Measurements from ENCODE around the gene TYROBP.

The TYROBP gene

DNA sequence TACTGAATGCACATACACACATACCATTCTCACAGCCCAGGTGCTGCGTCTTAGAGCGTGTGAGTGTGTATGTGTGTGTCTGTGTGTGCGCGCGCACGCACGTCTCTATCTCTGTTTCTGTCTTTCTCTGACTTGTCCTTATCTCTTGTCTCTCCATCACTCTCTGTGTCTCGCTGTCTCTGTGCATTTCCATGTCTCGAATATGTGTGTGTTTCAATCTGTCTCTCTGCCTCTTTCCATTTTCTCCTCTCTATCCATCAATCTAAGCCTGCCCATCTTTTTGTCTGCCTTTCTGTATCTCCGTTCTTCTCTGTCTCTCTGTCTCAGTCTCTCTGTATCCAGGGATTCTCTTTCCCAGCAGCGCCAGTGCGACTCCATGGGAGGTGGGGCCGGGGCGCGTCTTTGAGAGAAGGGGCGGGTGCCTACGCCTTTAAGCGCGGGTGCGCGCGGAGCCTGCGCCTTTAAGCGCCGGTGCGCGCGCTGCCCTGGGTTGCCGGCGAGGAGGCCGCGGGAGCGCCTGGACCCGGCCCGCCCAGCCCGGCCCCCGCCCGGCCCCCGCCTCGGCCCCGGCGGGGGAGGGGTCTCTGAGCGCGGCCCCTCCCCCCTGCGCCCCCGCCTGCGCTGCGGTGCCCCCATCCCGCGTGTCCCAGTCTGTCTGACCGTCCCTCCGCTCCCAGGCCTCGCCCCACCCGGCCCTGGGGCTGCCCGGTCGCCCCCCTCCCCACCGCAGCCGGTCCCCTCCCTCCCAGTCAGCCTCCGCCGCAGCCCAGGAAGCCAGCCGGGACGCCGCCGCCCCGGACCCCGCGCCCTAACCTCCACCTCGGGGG, 28.0 kb upstream of the TYROBP start, which contains the start of gene LRFN3:
Gene LRFN3, plus strand, starts transcription at position 464 of the 827 bp plus-strand sequence. CDS start 3,052 bp downstream, outside the sequence.
- no peaks in the 10 kb centered on the region for H3F3A ChIP-seq (ENCODE audit: low read depth)
- no peak for TF ChIP-seq EZH2phosphoT487 (IDR thresholded peaks at IDR 0.05; ENCODE audit: borderline replicate concordance)
- TF ChIP-seq, protein P1, sequence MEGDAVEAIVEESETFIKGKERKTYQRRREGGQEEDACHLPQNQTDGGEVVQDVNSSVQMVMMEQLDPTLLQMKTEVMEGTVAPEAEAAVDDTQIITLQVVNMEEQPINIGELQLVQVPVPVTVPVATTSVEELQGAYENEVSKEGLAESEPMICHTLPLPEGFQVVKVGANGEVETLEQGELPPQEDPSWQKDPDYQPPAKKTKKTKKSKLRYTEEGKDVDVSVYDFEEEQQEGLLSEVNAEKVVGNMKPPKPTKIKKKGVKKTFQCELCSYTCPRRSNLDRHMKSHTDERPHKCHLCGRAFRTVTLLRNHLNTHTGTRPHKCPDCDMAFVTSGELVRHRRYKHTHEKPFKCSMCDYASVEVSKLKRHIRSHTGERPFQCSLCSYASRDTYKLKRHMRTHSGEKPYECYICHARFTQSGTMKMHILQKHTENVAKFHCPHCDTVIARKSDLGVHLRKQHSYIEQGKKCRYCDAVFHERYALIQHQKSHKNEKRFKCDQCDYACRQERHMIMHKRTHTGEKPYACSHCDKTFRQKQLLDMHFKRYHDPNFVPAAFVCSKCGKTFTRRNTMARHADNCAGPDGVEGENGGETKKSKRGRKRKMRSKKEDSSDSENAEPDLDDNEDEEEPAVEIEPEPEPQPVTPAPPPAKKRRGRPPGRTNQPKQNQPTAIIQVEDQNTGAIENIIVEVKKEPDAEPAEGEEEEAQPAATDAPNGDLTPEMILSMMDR (conservative IDR thresholded peaks at IDR 0.05; ENCODE audit: low read length) = no peak
- H3K9me2 ChIP-seq (replicated peaks; ENCODE audit: low read depth, low read length) = no peaks in the 10 kb centered on the region
- H3K4me2 ChIP-seq (ENCODE audit: low read depth, low read length, poor library complexity, severe bottlenecking) = peak within 1 kb of the TSS; percentile 96
- no peaks in the 10 kb centered on the region for H3K27me3 ChIP-seq (ENCODE audit: insufficient read depth, low read length, poor library complexity, severe bottlenecking)
- peak within 1 kb of the TSS; percentile 78 for H3K4me3 ChIP-seq (ENCODE audit: low read length, poor library complexity, severe bottlenecking)
- H2AFZ ChIP-seq (ENCODE audit: low read length) = peak within 1 kb of the TSS; percentile 89
- no peaks in the 10 kb centered on the region for H3K79me2 ChIP-seq (ENCODE audit: insufficient read depth, low read length)
- no peaks in the 10 kb centered on the region for H3K9me3 ChIP-seq (ENCODE audit: insufficient read depth, low read depth, low read length)
- peaks cover 8% of the 10 kb centered on the region for H4K20me1 ChIP-seq (ENCODE audit: insufficient read depth, low read length, poor library complexity, severe bottlenecking)
- H3K36me3 ChIP-seq (ENCODE audit: insufficient read depth, low read length) = no peaks in the 10 kb centered on the region
- H3K9ac ChIP-seq (ENCODE audit: low read depth, low read length, poor library complexity, severe bottlenecking) = peak within 1 kb of the TSS; percentile 83
- H3K4me1 ChIP-seq (ENCODE audit: insufficient read depth, low read length, poor library complexity, severe bottlenecking) = peaks cover 24% of the 10 kb centered on the region

DNA sequence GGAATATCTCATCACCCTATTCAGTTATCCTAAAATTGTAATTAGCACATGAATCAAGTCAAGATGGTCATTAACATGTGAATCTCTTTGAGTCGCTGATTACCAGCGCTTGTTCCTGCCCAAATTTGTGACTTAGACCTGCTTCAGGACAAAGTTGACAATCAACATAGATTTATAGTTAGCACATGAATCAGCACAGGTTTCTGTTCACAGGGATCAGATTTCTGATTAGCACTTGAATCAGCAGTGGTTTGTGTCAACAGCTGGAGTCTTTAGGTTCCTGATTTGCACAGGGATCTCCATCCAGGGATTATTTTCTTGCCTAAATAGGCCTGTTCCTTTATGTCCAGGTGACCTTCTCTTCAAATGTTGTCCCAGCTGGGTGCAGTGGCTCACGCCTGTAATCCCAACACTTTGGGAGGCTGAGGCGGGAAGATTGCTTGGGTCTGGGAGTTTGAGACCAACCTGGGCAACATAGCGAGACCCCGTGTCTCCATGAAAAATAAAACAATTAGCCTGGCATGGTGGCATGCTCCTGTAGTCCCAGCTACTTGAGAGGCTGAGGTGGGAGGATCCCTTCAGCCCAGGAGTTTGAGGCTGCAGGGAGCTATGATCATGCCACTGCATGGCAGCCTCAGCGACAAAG, 24.3 kb upstream of the TYROBP start:
- no peaks in the 10 kb centered on the region for H3K27me3 ChIP-seq (ENCODE audit: insufficient read depth, low read length, poor library complexity, severe bottlenecking)
- H2AFZ ChIP-seq (ENCODE audit: low read length) = peak overlapping the region; percentile 77
- no peak for TF ChIP-seq EZH2phosphoT487 (IDR thresholded peaks at IDR 0.05; ENCODE audit: borderline replicate concordance)
- TF ChIP-seq, protein P1 (conservative IDR thresholded peaks at IDR 0.05; ENCODE audit: low read length) = no peak
- peaks cover 7% of the 10 kb centered on the region; the same call in 1 of the 2 replicates for H3F3A ChIP-seq (ENCODE audit: low read depth)
- peak overlapping the region; percentile 28 for H3K4me2 ChIP-seq (ENCODE audit: low read depth, low read length, poor library complexity, severe bottlenecking)
- no peak overlapping the region for H3K9ac ChIP-seq (ENCODE audit: low read depth, low read length, poor library complexity, severe bottlenecking)
- no peaks in the 10 kb centered on the region for H3K9me3 ChIP-seq (ENCODE audit: insufficient read depth, low read depth, low read length)
- H3K79me2 ChIP-seq (ENCODE audit: insufficient read depth, low read length) = no peaks in the 10 kb centered on the region
- no peaks in the 10 kb centered on the region for H3K36me3 ChIP-seq (ENCODE audit: insufficient read depth, low read length)
- H3K4me1 ChIP-seq (ENCODE audit: insufficient read depth, low read length, poor library complexity, severe bottlenecking) = peaks cover 31% of the 10 kb centered on the region
- no peak overlapping the region for H3K4me3 ChIP-seq (ENCODE audit: low read length, poor library complexity, severe bottlenecking)
- no peaks in the 10 kb centered on the region for H3K9me2 ChIP-seq (replicated peaks; ENCODE audit: low read depth, low read length)
- peaks cover 1% of the 10 kb centered on the region for H4K20me1 ChIP-seq (ENCODE audit: insufficient read depth, low read length, poor library complexity, severe bottlenecking)

DNA sequence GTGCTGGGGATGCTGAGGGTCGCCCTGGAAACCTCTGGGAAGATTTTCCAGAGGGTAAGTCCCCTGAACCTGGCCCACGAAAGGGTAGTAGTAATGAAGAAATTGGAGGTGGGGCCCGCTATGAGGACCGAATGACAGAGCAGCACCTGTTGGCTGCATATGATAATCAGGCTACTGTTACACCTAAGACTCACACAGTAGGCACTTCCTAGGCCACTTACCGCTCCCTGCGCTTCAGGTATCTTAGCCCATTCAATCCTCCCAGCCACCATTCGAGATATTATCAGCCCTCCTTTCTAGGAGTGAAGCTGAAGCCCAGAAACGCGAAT, 23.7 kb upstream of the TYROBP start:
- Histone ChIP-seq H3F3A (ENCODE audit: low read depth) (peaks cover 7% of the 10 kb centered on the region; the same call in 1 of the 2 replicates), H3K9me3 (ENCODE audit: insufficient read depth, low read depth, low read length) (no peaks in the 10 kb centered on the region), H3K9me2 (replicated peaks; ENCODE audit: low read depth, low read length) (no peaks in the 10 kb centered on the region), H2AFZ (ENCODE audit: low read length) (peak overlapping the region; percentile 77), H3K4me2 (ENCODE audit: low read depth, low read length, poor library complexity, severe bottlenecking) (peak overlapping the region; percentile 28), H4K20me1 (ENCODE audit: insufficient read depth, low read length, poor library complexity, severe bottlenecking) (no peaks in the 10 kb centered on the region), H3K27me3 (ENCODE audit: insufficient read depth, low read length, poor library complexity, severe bottlenecking) (no peaks in the 10 kb centered on the region), H3K4me3 (ENCODE audit: low read length, poor library complexity, severe bottlenecking) (no peak overlapping the region), H3K79me2 (ENCODE audit: insufficient read depth, low read length) (no peaks in the 10 kb centered on the region), H3K4me1 (ENCODE audit: insufficient read depth, low read length, poor library complexity, severe bottlenecking) (peaks cover 25% of the 10 kb centered on the region), H3K36me3 (ENCODE audit: insufficient read depth, low read length) (no peaks in the 10 kb centered on the region), H3K9ac (ENCODE audit: low read depth, low read length, poor library complexity, severe bottlenecking) (no peak overlapping the region)
- TF ChIP-seq, protein P1 (conservative IDR thresholded peaks at IDR 0.05; ENCODE audit: low read length) = no peak
- TF ChIP-seq EZH2phosphoT487 (IDR thresholded peaks at IDR 0.05; ENCODE audit: borderline replicate concordance) = no peak

Measured in Loucy (cell line).